ENCODE data around the gene ADGRB2.

The ADGRB2 gene

DNA sequence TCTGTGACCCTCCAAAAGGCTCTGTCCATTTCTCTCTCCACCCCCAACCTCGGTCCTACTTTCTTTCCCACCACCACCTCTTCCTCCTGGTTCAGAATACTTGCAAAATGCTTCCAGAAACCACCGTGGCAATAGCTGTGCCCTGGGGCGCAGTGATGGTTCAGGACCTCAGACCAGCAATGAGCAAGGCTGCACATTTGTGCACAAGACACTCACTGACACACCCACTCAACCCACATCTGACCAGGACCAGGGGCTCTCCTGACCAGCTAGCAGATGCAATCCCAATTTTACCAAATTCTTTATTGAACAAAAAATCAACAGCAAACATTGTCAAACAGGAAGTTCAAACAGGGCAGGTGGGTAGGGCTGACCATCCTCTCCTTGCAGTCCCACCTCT lies 26.0 kb upstream of the ADGRB2 start:
- H3K9me2 ChIP-seq (replicated peaks; ENCODE audit: insufficient read depth, low read length) = no peaks in the 10 kb centered on the region
- no peak overlapping the region for H3K9ac ChIP-seq (ENCODE audit: low read length)
- H3K27me3 ChIP-seq (replicated peaks; ENCODE audit: insufficient read depth, low read length) = peaks cover 44% of the 10 kb centered on the region
- no peaks in the 10 kb centered on the region for H3K36me3 ChIP-seq (replicated peaks; ENCODE audit: insufficient read depth, low read length)
- no peaks in the 10 kb centered on the region for H3K79me2 ChIP-seq (ENCODE audit: low read length)
- no peak overlapping the region for H2AFZ ChIP-seq (ENCODE audit: low read length)
- H3F3A ChIP-seq (ENCODE audit: insufficient read depth, low read length) = no peaks in the 10 kb centered on the region
- H4K20me1 ChIP-seq (ENCODE audit: insufficient read depth, low read length) = no peaks in the 10 kb centered on the region
- H3K9me3 ChIP-seq (replicated peaks; ENCODE audit: insufficient read depth, low read length) = no peaks in the 10 kb centered on the region
- DNase-seq = no peak
- H3K27ac ChIP-seq (ENCODE audit: low read length) = no peak overlapping the region
- no peak overlapping the region for H3K4me2 ChIP-seq (ENCODE audit: low read depth, low read length)
- no peak overlapping the region for H3K4me3 ChIP-seq (ENCODE audit: low read length)
- TF ChIP-seq EZH2 (optimal IDR thresholded peaks at IDR 0.05; ENCODE audit: low read depth, low read length) = no peak
- no peak for TF ChIP-seq EZH2phosphoT487 (IDR thresholded peaks at IDR 0.05; ENCODE audit: low read length)
- TF ChIP-seq, protein P1, sequence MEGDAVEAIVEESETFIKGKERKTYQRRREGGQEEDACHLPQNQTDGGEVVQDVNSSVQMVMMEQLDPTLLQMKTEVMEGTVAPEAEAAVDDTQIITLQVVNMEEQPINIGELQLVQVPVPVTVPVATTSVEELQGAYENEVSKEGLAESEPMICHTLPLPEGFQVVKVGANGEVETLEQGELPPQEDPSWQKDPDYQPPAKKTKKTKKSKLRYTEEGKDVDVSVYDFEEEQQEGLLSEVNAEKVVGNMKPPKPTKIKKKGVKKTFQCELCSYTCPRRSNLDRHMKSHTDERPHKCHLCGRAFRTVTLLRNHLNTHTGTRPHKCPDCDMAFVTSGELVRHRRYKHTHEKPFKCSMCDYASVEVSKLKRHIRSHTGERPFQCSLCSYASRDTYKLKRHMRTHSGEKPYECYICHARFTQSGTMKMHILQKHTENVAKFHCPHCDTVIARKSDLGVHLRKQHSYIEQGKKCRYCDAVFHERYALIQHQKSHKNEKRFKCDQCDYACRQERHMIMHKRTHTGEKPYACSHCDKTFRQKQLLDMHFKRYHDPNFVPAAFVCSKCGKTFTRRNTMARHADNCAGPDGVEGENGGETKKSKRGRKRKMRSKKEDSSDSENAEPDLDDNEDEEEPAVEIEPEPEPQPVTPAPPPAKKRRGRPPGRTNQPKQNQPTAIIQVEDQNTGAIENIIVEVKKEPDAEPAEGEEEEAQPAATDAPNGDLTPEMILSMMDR (IDR thresholded peaks at IDR 0.05; ENCODE audit: low read length) = no peak
- H3K4me1 ChIP-seq (ENCODE audit: low read length) = no peaks in the 10 kb centered on the region

DNA sequence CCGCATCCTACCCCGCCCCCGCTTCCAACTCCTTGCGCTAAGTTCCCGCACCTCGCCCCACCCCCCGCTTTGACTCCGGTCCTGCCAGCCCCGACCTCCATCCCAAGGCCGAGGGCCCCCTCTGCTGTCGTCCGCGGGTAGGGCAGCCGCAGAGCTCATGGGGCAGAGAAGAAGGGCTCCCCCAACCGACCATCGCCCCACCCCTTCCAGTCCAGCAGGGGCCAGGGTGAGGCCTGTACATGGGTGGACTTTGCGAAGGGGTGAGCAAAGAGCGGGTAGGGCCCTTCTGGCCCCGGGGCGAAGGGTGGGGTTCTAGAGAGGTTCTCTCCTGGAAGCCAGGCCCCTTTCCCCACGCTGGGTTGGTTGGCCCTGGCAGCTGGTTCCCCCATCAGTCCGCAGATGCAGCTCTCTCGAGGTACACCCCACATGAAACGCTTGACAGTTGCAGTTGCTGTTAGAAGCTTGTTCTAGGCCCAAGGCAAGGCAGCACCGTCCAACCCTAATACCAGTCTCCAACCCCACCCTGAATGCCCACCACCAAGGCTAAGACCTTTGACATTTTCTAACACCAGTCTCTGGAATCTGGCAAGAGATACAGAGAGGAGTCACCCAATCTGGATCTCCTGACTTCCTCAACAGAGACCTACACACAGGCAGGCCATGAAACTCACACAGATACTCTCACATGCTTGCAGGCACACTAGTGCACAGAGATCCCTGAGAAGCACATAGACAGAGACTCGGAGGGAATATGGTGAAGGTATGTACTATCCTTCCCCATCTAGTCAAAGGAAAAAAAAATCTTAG lies 25.3 kb upstream of the ADGRB2 start:
- Histone ChIP-seq H3K27me3 (replicated peaks; ENCODE audit: insufficient read depth, low read length) (peaks cover 39% of the 10 kb centered on the region), H3K4me1 (ENCODE audit: low read length) (no peaks in the 10 kb centered on the region), H2AFZ (ENCODE audit: low read length) (peak overlapping the region; percentile 97), H3K4me3 (ENCODE audit: low read length) (peak overlapping the region; percentile 76), H3K36me3 (replicated peaks; ENCODE audit: insufficient read depth, low read length) (no peaks in the 10 kb centered on the region), H3K9ac (ENCODE audit: low read length) (peak overlapping the region; percentile 95; the same call in 1 of the 2 replicates), H3K79me2 (ENCODE audit: low read length) (no peaks in the 10 kb centered on the region), H3K27ac (ENCODE audit: low read length) (no peak overlapping the region; the same call in 1 of the 2 replicates), H3F3A (ENCODE audit: insufficient read depth, low read length) (no peaks in the 10 kb centered on the region), H3K9me3 (replicated peaks; ENCODE audit: insufficient read depth, low read length) (no peaks in the 10 kb centered on the region), H3K9me2 (replicated peaks; ENCODE audit: insufficient read depth, low read length) (no peaks in the 10 kb centered on the region), H4K20me1 (ENCODE audit: insufficient read depth, low read length) (no peaks in the 10 kb centered on the region), H3K4me2 (ENCODE audit: low read depth, low read length) (peak overlapping the region; percentile 99; the same call in 1 of the 2 replicates)
- TF ChIP-seq, protein P1 (IDR thresholded peaks at IDR 0.05; ENCODE audit: low read length) = peak; percentile 89
- TF ChIP-seq EZH2 (optimal IDR thresholded peaks at IDR 0.05; ENCODE audit: low read depth, low read length) = no peak
- peak; percentile 89 for DNase-seq

DNA sequence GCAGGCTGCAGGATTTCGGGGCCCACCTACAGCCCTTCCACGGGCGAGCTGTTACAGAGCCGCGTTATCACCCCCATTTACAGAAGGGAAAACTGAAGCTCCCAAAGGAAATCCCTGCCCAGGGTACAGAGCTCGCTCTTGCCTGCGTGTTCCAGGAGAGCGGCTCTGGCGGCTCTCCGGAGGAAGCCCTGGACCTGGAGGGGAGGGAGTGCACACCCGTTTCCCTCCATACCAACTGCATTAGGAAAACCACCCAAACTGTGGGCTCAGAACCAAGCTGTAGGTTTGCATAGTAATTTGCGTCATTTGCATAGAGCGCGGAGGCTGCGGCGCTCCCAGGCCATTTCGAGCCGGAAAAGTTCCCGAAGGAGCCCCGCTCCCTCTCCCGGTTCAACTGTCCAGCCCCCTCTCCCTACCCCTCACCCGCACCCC lies 24.7 kb upstream of the ADGRB2 start:
- Histone ChIP-seq H3K4me1 (ENCODE audit: low read length) (no peaks in the 10 kb centered on the region), H3K36me3 (replicated peaks; ENCODE audit: insufficient read depth, low read length) (no peaks in the 10 kb centered on the region), H3K27ac (ENCODE audit: low read length) (peak overlapping the region; percentile 79; the same call in 1 of the 2 replicates), H3K9ac (ENCODE audit: low read length) (peak overlapping the region; percentile 95), H3K4me2 (ENCODE audit: low read depth, low read length) (peak overlapping the region; percentile 99), H3K9me2 (replicated peaks; ENCODE audit: insufficient read depth, low read length) (no peaks in the 10 kb centered on the region), H3K4me3 (ENCODE audit: low read length) (peak overlapping the region; percentile 76), H3F3A (ENCODE audit: insufficient read depth, low read length) (no peaks in the 10 kb centered on the region), H3K27me3 (replicated peaks; ENCODE audit: insufficient read depth, low read length) (peaks cover 39% of the 10 kb centered on the region), H2AFZ (ENCODE audit: low read length) (peak overlapping the region; percentile 97), H4K20me1 (ENCODE audit: insufficient read depth, low read length) (no peaks in the 10 kb centered on the region), H3K9me3 (replicated peaks; ENCODE audit: insufficient read depth, low read length) (no peaks in the 10 kb centered on the region), H3K79me2 (ENCODE audit: low read length) (no peaks in the 10 kb centered on the region)
- DNase-seq = no peak
- TF ChIP-seq, protein P1 (IDR thresholded peaks at IDR 0.05; ENCODE audit: low read length) = no peak
- TF ChIP-seq EZH2phosphoT487 (IDR thresholded peaks at IDR 0.05; ENCODE audit: low read length) = no peak
- TF ChIP-seq EZH2 (optimal IDR thresholded peaks at IDR 0.05; ENCODE audit: low read depth, low read length) = no peak

Data from MM.1S (cell line).